GM10847 (cell line): Measurements from ENCODE around the gene GLI3.

Experiments used
- POLR2A ChIP-seq: IDR thresholded peaks from 2 replicates; pipeline ENCODE4 v1.6.1; 2011; ENCODE audit not compliant: insufficient read length; ENCODE audit errors: extremely low read depth

GLI3 gene

GRCh38 chr7:42096268-42096667 lies 140.7 kb downstream of the GLI3 start:
- no peak for TF ChIP-seq POLR2A

GRCh38 chr7:42095791-42096190 lies 141.2 kb downstream of the GLI3 start:
- no peak for TF ChIP-seq POLR2A

GRCh38 chr7:42093349-42093905 lies 143.6 kb downstream of the GLI3 start:
- TF ChIP-seq POLR2A: no peak

GRCh38 chr7:42091461-42092291 lies 145.3 kb downstream of the GLI3 start:
- no peak for TF ChIP-seq POLR2A

- TF ChIP-seq POLR2A: no peak
Observed at GRCh38 chr7:42090806-42091205, 146.2 kb downstream of the GLI3 start.

GRCh38 chr7:42090056-42090455 lies 147.0 kb downstream of the GLI3 start:
- no peak for TF ChIP-seq POLR2A

GRCh38 chr7:42087616-42088015 lies 149.4 kb downstream of the GLI3 start:
- TF ChIP-seq POLR2A: no peak

- TF ChIP-seq POLR2A: no peak
Observed at GRCh38 chr7:42085531-42085930, 151.5 kb downstream of the GLI3 start.

GRCh38 chr7:42084263-42084662 lies 152.7 kb downstream of the GLI3 start:
- TF ChIP-seq POLR2A: no peak

- no peak for TF ChIP-seq POLR2A
Observed at GRCh38 chr7:42083284-42083683, 153.7 kb downstream of the GLI3 start.

- TF ChIP-seq POLR2A: no peak
Observed at GRCh38 chr7:42082144-42082543, 154.9 kb downstream of the GLI3 start.

- TF ChIP-seq POLR2A: no peak
Observed at GRCh38 chr7:42081671-42082070, 155.3 kb downstream of the GLI3 start.

- no peak for TF ChIP-seq POLR2A
Observed at GRCh38 chr7:42080841-42081586, 156.0 kb downstream of the GLI3 start.

- TF ChIP-seq POLR2A: no peak
Observed at GRCh38 chr7:42077271-42078135, 159.5 kb downstream of the GLI3 start.

- TF ChIP-seq POLR2A: no peak
Observed at GRCh38 chr7:42076870-42077269, 160.1 kb downstream of the GLI3 start.
